Motor neuron (in vitro differentiated cells): ENCODE results near the gene ALX4. TPM values are rescaled to one million over a fixed set of nuclear protein-coding genes. Genes with fewer than 3 reads are reported as not detected.
A peak's percentile ranks its signal among the peaks of the same experiment; 100 is the strongest.

Source experiments
- ATAC-seq, 8 experiments: fragments of 200-7000 bp; cut with Tn5 transposase; replicated peaks in 6 of 8; 2 replicates each; pipeline ENCODE4 v1.8.0; 2021; ENCODE audit warnings: mild to moderate bottlenecking in 8 of 8, moderate library complexity in 8 of 8
- H3K27ac ChIP-seq, 2 donors: fragments of 250-450 bp; sonication (Bioruptor Pico); 2 replicates each; pipeline ENCODE4 v1.9.0; 2021; ENCODE audit warnings: antibody characterized with exemption in 2 of 2, mild to moderate bottlenecking in 2 of 2, moderate library complexity in 1 of 2
- H3K4me1 ChIP-seq, 2 donors: fragments of 250-450 bp; sonication (Bioruptor Pico); replicated peaks in 1 of 2; 2 replicates each; pipeline ENCODE4 v1.6.1; 2021; ENCODE audit warnings: antibody characterized with exemption in 2 of 2, mild to moderate bottlenecking in 2 of 2, moderate library complexity in 1 of 2
- H3K4me3 ChIP-seq, 5 donors: fragments of 250-450 bp; sonication (Bioruptor Pico); 2 replicates each; pipeline ENCODE4 v1.9.0; 2021; ENCODE audit warnings: antibody characterized with exemption in 5 of 5, mild to moderate bottlenecking in 5 of 5, moderate library complexity in 4 of 5
- WGBS, 10 experiments: fragments of 450-650 bp; shearing (Covaris generic); methylation state at CpG; one replicate each; pipeline ENCODE4 v1.0.0; 2022; 5-methylcytosine and 5-hydroxymethylcytosine counted together
- in situ Hi-C, 9 experiments: fragments of 400-800 bp; cut with MboI; loops; one replicate each; pipeline ENCODE4 v1.15.0; 2021; ENCODE audit warnings: low sequenced_read_pairs in 9 of 9, low pct_unique_long_range_greater_than_20kb in 2 of 9; ENCODE audit not compliant: unreplicated experiment in 9 of 9
- total RNA-seq, 8 experiments: library from RNA; unstranded; fragments of 300-600 nt; gene quantifications; 2 replicates each; pipeline versions ENCODE4 v1.2.3 to v1.2.4, GENCODE V29; 2022

ALX4 gene
- 1 to 10 TPM in 1 of 8 experiments, under 1 TPM in 7; 0.08 to 4.2 (median 0.31) TPM for total RNA-seq

DNA sequence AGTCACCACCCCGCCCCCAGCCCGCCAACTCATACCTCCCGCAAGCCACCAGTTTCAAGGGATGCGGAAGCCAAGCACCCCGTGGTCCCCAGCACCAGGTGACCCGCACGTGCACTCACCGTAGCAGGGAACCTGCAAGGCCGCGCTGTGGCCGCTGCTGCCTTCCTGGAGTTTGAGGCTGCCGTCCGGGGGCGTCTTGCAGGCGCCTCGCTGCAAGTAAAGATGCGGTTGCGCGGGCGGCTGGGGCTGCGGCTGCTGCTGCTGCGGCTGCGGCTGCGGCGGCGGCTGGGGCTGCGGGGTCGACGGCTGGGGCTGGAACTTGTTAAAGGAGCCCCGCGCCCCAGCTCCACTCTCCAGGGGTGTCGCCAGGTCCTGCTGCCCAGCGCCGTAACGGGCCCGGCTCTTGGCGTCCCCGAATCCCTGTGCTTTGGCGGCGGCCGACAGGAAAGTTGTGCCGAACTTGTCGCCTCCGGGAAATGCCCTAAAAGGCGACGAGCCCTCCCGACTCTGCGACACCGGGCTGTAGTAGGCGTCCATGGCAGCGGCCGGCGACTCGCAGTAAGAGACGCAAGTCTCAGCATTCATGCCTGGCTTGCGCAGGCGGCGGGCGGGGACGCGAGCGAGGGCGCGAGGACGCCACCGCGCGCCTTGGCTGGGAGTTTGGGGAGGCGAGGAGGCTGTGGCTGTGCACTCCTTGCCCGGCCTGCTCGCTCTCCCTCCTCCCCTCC, at the start of gene ALX4:
Gene ALX4, minus strand, starts transcription at position 662 of the 728 bp plus-strand sequence. Its CDS starts 77 bp downstream, at position 585.
- Histone ChIP-seq H3K4me1 (peaks cover 3 to 9% of the 10 kb centered on the region in 2 donors), H3K27ac (no peak within 1 kb of the TSS), H3K4me3 (peak within 1 kb of the TSS; percentile 2 to 34 (median 9))
- WGBS, 10 experiments, result 0 to 20% (median 0%) methylated on average over 1 to 14 of the region's 71 CpGs; no CpG with 5 or more reads in 6 of the 10 experiments
- in situ Hi-C loops, result no loop called here
- peak; percentile 69 to 88 (median 84) for ATAC-seq

DNA sequence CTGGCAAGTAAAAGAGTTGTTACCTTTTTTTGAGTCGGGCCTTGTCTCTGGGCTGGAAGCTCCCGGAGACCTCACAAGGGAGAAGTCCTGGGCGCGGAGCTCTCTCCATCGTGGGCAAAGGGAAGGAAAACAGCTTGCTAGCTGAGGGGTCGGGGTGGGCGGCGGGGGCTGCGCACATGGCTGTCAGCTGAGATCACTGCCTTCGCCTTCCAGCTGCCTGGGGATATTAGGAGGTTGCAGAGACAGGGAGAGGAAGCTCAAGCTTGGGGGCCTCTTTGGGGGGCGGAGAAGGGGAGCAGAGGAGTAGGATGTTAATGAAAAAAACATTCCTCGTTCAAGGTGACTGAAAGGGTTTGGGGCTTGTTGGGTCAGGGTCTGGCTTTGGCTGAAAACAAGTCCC, 49.2 kb upstream of the ALX4 start:
- H3K4me3 ChIP-seq, result no peak overlapping the region
- no peak for ATAC-seq
- H3K4me1 ChIP-seq, result no peaks in the 10 kb centered on the region
- 80 to 100% (median 85%) methylated on average over 1 to 4 of the region's 12 CpGs; no CpG with 5 or more reads in 7 of the 10 experiments for WGBS, 10 experiments
- no peak overlapping the region for H3K27ac ChIP-seq
- in situ Hi-C loops, result no loop called here

- no peak for ATAC-seq
- H3K4me3 ChIP-seq, result no peak overlapping the region
- 0 to 100% (median 63%) methylated on average over 1 to 6 of the region's 7 CpGs; no CpG with 5 or more reads in 3 of the 10 experiments for WGBS, 10 experiments
These were observed 48.8 kb upstream of the ALX4 start for GRCh38 chr11:44358713-44359112.

DNA sequence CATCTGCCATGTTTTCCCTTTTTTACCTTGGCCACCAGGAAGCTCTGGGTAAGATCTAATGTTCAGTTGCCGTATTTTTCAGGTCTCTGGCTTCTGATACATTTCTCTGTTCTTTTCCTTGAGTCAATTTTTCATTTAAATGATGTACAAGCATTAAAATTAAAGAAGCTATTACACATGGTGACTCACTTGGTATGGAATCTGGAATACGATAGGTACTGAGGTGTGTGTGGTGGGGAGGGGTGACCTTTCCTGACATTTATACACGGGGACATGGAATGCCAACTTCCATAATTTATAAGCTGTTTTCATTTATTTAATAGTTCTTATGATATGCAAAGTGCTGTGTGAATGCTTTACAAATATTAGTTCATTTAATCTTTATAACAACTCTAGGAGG, 47.8 kb upstream of the ALX4 start:
- no peak overlapping the region for H3K27ac ChIP-seq
- ATAC-seq, result no peak
- in situ Hi-C loops, result no loop called here
- H3K4me1 ChIP-seq, result no peaks in the 10 kb centered on the region
- no peak overlapping the region for H3K4me3 ChIP-seq
- 53 to 90% (median 74%) methylated on average over 2 to 3 of the region's 3 CpGs; no CpG with 5 or more reads in 1 of the 10 experiments for whole genome bisulfite sequencing, 10 experiments

More at GRCh38 chr11:44358713-44359112, 48.8 kb upstream of the ALX4 start:
- Histone ChIP-seq H3K27ac (no peak overlapping the region), H3K4me1 (no peaks in the 10 kb centered on the region)
- in situ Hi-C loops, result no loop called here

DNA sequence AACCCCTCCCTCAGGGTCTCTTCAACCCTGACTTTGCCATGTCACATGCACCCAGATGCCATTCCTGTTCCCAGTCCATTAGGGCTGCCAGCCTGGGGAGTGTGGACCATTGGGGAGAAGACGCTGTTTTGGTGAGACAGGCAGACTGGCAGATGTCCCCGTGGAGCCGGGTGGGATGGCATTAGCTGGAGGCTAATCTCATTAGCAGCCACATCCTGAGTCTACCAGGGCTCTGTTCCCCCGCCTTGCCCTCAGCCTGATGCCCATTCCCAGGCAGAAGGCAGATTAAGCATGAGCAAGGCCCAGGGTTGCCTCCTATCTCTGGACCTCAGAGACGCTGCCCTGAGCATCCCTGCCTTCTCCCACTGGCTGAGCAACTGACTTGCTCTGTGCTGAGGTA, 46.4 kb upstream of the ALX4 start:
- 36 to 88% methylated on average over 3 to 4 of the region's 5 CpGs; no CpG with 5 or more reads in 8 of the 10 experiments for WGBS, 10 experiments
- in situ Hi-C loops, result no loop called here
- H3K4me3 ChIP-seq, result no peak overlapping the region
- ATAC-seq, result no peak
- H3K4me1 ChIP-seq, result no peaks in the 10 kb centered on the region
- no peak overlapping the region for H3K27ac ChIP-seq

- no peak for ATAC-seq
- WGBS, 10 experiments, result 34 to 83% (median 62%) methylated on average over 2 to 7 of the region's 7 CpGs
- in situ Hi-C loops, result no loop called here
- Histone ChIP-seq H3K4me3 (no peak overlapping the region), H3K4me1 (peaks cover 4 to 5% of the 10 kb centered on the region in 2 donors), H3K27ac (no peak overlapping the region)
These were observed 42.1 kb upstream of the ALX4 start for GRCh38 chr11:44351898-44352498.

- in situ Hi-C loops, result no loop called here
- no peak for ATAC-seq
- H3K4me3 ChIP-seq, result no peak overlapping the region
- peaks cover 5 to 6% of the 10 kb centered on the region in 2 donors for H3K4me1 ChIP-seq
- no peak overlapping the region for H3K27ac ChIP-seq
- WGBS, 10 experiments, result 0 to 90% (median 82%) methylated on average over 1 to 9 of the region's 9 CpGs; no CpG with 5 or more reads in 1 of the 10 experiments
These were observed 41.2 kb upstream of the ALX4 start for GRCh38 chr11:44351006-44351660.

GRCh38 chr11:44349328-44349727, 39.4 kb upstream of the ALX4 start:
- peaks cover 5 to 6% of the 10 kb centered on the region in 2 donors for H3K4me1 ChIP-seq
- WGBS, 10 experiments, result 40 to 80% (median 51%) methylated on average over 1 to 2 of the region's 3 CpGs; no CpG with 5 or more reads in 6 of the 10 experiments
- no peak for ATAC-seq
- no peak overlapping the region for H3K4me3 ChIP-seq
- in situ Hi-C loops, result no loop called here
- no peak overlapping the region for H3K27ac ChIP-seq

DNA sequence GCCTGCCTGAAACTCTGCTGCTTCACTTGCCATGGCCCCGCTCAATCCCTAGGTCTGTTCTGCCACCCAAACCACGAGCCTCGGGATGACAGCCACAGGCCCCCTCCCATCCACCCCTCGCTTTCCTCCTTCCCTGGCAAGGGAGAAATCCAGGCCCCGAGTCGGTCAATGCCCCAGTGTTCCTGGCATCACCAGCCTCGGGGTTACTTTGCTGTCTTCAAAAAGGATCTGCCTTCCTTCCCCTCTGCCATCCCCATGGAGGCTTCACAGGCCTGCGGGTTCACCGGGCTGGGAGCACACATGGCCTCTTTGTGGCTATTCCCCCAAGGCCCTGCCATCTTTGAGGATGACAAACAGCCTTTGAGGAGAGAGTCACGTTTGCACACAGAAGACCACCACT, 38.8 kb upstream of the ALX4 start:
- WGBS, 10 experiments, result 0 to 100% (median 66%) methylated on average over 1 to 7 of the region's 10 CpGs; no CpG with 5 or more reads in 2 of the 10 experiments
- H3K4me1 ChIP-seq, result peaks cover 5 to 6% of the 10 kb centered on the region in 2 donors
- ATAC-seq, result no peak
- H3K27ac ChIP-seq, result no peak overlapping the region
- in situ Hi-C loops, result no loop called here
- H3K4me3 ChIP-seq, result no peak overlapping the region

- WGBS, 10 experiments, result 0 to 100% (median 50%) methylated on average over 1 to 2 of the region's 2 CpGs; no CpG with 5 or more reads in 4 of the 10 experiments
- H3K4me1 ChIP-seq, result peaks cover 5 to 6% of the 10 kb centered on the region in 2 donors
- no peak overlapping the region for H3K27ac ChIP-seq
- in situ Hi-C loops, result no loop called here
- no peak for ATAC-seq
- no peak overlapping the region for H3K4me3 ChIP-seq
These were observed 38.2 kb upstream of the ALX4 start for GRCh38 chr11:44348114-44348513.

- H3K4me1 ChIP-seq, result peaks cover 5 to 6% of the 10 kb centered on the region in 2 donors
- H3K4me3 ChIP-seq, result no peak overlapping the region
- WGBS, 10 experiments, result 6 to 100% (median 55%) methylated on average over 1 to 5 of the region's 5 CpGs; no CpG with 5 or more reads in 4 of the 10 experiments
- no peak overlapping the region for H3K27ac ChIP-seq
- in situ Hi-C loops, result no loop called here
- ATAC-seq, result peak in 3 of 8 experiments; percentile 34 to 77 (median 70)
These were observed 37.6 kb upstream of the ALX4 start for GRCh38 chr11:44347538-44347937.

GRCh38 chr11:44346983-44347382, 37.0 kb upstream of the ALX4 start:
- H3K27ac ChIP-seq, result no peak overlapping the region
- 20 to 82% (median 77%) methylated on average over 1 to 4 of the region's 6 CpGs; no CpG with 5 or more reads in 5 of the 10 experiments for WGBS, 10 experiments
- peaks cover 5 to 6% of the 10 kb centered on the region in 2 donors for H3K4me1 ChIP-seq
- in situ Hi-C loops, result no loop called here
- H3K4me3 ChIP-seq, result no peak overlapping the region
- peak in 1 of 8 experiments; percentile 7 for ATAC-seq

DNA sequence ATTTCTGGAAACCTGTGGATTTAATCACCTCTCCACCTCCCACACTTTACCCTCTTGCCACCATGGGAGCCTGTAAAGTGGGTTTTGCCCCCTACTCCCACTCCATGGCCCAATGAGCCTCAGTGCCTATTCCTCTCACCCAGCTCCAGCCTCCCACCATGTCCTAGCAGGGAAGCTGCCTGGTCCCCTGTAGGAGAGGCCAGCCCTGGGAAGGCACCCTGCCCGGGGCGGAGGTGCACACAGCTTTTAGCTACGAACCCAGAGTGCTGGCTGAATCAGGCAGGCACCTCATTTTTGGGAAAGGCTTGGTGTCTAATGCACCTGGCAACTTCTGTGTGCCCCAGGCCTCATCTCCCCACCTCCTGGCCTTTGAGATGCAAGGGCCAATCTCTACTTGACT, 35.8 kb upstream of the ALX4 start:
- 29 to 100% methylated on average over 1 to 3 of the region's 3 CpGs; no CpG with 5 or more reads in 8 of the 10 experiments for WGBS, 10 experiments
- no peak overlapping the region for H3K27ac ChIP-seq
- ATAC-seq, result no peak
- H3K4me3 ChIP-seq, result no peak overlapping the region
- H3K4me1 ChIP-seq, result peaks cover 5 to 6% of the 10 kb centered on the region in 2 donors
- in situ Hi-C loops, result no loop called here
